Stimulated activated CD8-positive, alpha-beta memory T cell treated with anti-CD3 and anti-CD28 coated beads, Interleukin-7, amount 100 ng/mL, for 4 hours (primary cell): ENCODE measurements around the gene RAI1.
A peak's percentile ranks its signal among the peaks of the same experiment; 100 is the strongest.

Experiments used
- DNase-seq, 2 donors: peaks; one replicate each; pipeline ENCODE4 v3.0.0-alpha.2; 2020; ENCODE audit warnings: low read depth in 2 of 2

RAI1 gene

DNA sequence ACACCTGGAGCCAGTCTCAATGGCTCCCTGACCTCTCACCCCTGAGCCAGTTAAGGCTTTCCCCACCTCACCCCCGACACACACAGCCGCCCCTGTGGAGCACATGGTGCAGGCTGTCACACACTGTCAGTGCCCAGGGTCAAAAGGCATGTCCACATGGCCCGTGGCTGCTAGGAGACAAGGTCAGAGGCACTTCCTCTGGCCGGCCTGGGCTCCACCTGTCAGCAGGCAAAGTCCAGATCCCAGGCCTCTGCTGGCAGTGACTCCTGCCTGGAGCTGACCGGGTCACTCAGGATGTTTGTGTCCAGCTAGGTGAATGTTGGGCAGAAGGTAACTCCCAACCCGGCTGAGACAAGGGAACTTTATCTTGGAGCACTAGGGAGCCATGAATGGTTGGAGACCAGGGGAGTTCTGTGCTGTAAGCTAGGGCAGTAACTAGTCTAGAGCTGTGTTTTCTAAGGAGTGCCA lies 149.5 kb downstream of the RAI1 start:
- DNase-seq = no peak

DNA sequence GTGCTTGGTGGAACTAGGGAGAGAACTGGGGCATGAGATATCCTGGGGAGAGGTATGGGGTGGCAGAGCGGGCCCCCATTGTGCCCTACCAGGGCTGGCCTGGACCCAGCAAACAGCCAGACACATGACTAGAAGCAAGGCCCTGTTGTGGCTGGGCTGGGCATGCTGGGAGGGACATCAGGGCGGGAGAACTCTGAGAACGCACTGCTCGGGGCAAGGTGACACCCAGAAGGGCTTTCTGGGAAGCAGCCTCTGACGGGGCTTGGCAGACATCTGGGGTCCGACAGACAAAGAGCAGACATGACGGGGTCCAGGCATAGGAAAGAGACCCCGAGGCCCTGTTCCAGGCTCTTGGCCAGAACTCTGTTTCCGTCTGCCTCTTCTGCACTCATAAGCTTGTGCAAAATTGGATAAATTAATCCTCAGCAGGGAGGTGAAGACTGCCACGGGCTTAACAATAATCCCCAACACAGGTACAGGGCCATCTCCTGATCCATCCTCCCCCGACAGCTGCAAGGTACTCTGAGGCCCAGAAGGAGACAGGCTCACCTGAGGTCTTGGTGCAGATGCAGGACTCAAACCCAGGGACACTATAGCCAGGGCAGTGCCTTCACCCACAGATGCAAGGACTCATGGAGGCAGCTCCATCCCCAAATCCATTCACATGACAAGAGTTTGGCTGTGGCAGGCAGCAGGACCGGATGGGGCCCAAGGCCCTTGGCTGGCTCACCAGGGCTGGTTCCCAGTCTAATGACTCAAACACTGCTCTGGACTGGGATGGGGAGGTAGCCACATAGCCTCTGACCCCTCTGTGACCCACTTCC lies 150.2 kb downstream of the RAI1 start:
- DNase-seq = no peak

DNA sequence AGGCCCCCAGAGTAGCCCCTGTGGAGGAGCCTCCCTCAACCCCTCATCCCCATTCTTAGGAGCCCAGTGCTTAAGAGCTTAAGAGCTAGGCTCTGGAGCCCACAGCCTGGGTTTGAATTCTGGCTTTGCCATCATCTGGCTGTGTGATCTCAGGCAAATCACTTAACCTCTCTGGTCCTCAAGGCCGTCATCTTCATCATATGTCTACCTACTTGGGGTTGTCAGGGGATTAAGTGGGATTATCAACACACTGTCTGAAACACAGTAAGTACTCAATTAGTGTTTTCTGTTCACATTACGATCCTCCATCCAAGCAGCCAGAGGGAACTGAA lies 150.7 kb downstream of the RAI1 start:
- no peak for DNase-seq

DNA sequence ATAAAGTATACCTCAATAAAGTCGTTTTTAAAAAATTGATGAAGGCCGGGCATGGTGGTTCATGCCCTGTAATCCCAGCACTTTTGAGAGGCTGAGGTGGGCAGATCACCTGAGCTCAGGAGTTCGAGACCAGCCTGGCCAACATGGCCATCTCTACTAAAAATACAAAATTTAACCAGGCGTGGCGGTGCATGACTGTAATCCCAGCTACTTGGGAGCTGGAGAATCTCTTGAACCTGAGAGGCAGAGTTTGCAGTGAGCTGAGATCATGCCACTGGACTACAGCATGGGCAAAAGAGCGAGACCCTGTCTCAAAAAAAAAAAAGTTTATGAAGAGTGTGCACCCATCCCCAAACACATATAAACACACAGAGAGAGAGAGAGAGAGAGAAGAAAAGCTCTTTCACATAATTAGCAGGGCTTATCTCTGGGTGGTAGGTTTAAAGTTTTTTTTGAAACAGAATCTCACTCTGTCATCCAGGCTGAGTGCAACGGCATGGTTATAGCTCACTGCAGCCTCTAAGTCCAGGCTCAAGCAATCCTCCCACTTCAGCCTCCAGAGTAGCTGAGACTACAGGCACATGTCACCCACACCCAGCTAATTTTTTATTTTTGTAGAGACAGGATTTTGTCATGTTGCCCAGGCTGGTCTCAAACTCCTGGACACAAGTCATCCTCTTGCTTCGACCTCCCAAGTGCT lies 152.6 kb downstream of the RAI1 start:
- no peak for DNase-seq

DNA sequence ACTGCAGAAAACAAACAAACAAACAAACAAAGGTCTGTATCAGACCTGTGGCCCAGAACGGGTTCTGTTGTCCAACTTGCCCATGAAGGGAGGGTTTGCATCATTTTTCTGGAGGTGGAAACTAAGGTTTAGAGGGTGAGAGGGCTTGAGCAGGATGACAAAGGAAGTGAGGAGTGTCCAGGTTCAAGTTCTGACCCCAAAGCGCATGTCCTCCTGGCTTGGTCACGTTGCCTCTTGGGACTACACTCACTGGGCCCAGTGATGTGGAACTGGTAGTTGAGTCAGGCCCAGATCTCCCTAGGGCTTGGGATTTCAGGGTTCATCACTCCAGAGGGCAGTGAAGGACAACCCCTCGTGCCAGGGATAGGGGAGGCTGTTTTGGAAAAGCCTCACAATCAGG lies 153.7 kb downstream of the RAI1 start:
- no peak for DNase-seq

DNA sequence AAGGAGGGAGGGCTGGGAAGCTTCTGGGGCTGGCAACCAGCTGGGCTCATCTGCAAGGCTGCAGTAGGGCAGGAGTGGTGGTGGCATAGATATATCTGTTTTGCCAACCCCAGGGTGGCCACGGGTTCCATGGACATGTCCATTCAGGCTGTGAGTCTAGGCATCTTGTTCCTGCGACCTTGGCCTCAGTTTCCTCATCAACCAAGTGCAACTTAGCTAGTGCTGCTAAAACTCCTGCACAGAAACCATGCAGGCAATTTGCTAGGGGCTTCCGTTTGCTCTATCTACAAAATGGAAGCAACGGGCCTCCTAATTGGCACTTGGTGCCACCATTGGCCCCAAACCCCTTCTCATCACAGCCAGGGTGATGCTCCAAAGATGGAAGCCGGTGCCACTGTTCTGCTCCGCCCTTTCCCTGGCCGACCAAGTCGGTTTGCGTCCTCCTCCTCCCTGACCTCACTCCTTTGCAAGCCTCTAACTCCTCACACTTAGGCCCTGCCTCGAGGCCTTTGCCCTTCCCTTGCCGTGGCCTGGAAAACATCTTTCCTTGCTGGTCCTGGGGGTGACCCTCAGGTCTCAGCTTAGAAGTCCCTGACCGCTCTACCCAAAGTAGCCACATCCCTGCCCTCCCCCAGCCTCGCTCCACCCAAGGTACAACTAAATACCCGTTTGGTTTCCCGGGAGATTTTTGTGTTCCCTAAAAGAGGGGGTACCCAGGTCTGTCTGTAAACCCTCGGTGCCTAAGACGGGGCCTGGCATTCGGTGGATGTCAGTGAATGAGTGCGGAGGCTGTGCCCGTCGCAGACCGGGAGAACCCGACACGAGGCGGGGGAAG lies 154.4 kb downstream of the RAI1 start:
- DNase-seq = no peak

DNA sequence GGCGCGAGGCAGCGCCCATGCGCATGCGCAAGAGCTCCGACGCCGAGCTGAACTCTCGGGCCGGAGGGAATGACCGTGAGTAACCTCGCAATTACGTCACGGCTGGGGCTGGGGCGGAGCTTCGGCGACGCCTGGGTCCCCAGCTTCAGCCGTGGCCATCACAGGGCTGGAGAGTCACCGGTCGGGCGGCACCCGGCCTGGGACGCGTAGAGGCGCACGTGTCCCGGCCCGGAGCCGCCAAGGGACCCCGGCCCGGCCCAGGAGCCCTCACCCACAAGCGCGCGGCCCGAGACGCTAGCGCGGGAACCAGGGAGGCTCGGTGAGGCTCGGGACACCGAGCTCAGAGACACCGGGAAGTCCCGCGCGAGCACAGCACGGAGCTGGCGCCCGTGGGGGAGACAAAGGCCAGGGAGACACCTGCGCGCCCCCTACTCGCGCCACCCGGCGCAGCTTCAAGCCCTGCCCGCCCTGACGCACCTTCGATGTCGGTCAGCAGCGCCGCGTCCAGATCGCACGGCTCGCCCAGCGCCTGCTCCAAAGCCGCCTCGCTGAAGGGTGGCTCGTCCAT lies 155.1 kb downstream of the RAI1 start:
- DNase-seq = peak; percentile 91 to 93

DNA sequence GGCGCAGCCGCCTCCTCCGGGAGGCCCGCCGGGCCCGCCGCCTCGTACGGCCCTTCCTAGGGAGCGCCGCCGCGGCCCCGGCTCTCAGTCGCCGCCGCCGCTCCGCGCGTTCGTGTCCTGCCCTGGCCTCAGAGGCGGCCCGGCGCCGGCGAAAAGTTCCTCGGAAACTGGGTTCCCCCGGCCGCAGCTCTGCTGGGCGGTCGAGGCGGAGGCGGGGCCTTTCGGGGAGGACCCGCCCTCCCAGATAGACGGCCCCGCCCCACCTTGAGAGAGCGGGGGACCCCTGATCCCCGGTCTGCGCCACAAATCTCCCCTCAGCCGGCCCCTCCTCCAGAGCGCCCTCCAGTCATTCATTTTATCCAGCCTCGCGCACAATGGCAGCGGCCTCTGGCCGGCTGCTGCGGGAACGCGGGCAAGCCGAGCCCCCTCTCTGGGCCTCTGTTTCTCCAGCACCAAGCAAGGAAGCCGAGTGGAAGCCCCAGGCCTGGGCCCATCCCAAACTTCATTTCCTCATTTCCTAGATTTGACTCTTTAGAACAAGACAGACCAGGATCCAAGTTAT lies 155.6 kb downstream of the RAI1 start, which contains the start of gene SREBF1:
SREBF1 (minus strand) TSS at position 169 of the 562 bp plus-strand sequence. CDS start 169 bp downstream, outside the sequence.
- peak in 1 of 2 donors; percentile 60 for DNase-seq

DNA sequence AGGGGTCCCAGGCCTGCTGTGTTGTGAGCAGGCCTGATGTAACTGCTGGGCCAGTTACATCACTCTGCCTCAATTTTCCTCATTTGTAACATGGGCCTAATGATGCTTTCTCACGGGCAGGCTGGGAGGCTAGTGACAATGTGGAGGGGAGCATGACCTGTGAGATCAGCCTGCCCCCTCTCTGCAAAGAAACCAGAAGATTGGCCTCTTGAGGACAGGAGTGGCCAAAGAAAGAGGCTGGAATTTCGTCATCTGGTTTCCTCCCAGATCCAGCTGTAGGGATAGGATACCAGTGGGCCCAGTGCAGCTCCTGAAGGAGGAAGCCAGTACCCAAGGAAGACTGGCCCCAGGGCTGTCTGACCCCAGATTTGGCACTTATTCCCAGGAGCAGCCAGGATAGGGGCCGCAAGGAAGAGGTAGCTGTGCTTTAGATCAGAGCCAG lies 156.1 kb downstream of the RAI1 start:
- DNase-seq = no peak

DNA sequence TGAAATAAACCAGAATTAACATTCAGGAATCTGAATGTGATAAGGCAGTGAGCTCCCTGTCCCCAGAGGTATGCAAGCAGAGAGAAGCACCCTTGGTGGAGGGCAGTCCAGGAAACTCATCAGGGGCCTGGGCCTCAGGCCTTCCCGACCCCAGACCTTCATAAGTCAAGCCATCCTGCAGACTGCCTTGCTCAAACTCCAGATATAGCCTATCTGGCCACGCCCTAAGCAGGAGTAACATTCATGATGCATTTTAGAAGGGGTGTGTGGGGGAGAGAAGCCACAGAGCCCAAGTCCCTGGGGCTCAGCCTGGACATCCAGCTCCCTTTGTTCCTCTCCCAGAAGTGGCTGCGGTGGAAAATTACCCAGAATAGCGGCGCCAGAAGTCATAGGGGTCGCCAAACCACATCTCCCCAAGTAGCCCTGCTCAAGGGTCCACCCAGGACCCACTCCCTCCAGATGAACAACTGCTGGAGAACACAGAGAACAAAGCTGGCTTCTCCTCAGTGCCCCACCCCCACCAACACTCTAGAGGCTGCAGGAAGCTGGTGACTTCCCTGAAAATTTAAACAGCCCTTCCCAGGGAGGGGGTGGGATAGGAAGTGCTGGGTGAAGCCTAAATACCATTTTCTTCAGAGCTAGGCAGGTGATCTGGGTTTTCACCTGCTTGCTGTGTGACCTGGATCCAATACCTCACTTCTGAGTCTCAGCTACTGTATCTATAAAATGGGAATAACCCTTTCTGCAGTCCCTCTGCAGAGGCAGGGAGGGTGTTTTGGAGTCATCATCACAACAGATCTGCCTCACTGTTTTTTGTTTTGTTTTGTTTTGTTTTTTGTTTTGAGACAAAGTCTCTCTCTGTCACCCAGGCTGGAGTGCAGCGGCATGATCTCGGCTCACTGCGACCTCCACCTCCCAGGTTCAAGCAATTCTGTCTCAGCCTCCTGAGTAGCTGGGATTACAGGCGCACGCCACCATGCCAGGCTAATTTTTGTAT lies 157.0 kb downstream of the RAI1 start:
- no peak for DNase-seq

DNA sequence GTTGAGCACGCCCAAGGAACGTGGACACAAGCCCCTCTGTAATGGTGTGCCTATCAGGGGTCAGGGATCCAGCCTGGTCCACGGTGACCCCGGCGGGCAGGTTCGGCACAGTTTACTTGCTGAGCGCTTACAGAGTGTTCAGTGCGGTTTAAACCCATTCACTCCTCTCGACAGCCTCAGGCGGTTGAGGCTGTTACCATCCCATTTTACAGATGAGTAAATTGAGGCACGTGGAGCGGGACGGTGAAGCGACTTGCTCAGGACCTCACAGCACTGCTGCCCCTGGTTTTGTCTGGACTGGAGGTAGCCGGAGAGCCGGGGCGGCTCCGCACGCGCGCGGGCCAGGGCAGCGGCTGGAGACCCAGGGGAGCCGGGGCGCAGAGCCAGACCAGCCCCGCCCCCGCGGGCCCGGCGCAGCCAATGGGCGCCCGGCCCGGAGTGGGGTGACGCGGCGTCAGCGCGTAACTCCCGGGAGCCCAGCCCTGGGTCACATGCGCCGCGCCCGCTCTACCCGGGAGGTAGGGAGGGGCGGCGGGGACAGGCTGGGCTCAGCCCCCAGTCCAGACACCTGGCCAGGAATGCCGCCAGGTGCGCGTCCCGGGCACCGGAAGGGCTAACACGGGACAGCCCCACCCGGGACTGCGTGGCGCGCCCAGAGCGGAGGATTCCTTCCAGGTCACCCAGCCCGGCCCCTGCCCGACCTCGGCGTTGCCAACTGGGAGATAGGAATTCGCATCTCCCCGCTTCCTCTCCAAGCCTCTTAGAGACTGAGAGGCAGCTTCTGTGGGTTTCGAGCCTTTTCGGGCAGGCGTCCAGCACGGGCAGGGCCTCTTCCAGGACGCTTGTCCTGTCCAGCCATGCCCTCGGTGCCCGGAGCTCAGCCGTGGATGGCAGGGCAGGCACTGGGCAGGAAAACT lies 158.8 kb downstream of the RAI1 start:
- peak; percentile 34 to 78 for DNase-seq

DNA sequence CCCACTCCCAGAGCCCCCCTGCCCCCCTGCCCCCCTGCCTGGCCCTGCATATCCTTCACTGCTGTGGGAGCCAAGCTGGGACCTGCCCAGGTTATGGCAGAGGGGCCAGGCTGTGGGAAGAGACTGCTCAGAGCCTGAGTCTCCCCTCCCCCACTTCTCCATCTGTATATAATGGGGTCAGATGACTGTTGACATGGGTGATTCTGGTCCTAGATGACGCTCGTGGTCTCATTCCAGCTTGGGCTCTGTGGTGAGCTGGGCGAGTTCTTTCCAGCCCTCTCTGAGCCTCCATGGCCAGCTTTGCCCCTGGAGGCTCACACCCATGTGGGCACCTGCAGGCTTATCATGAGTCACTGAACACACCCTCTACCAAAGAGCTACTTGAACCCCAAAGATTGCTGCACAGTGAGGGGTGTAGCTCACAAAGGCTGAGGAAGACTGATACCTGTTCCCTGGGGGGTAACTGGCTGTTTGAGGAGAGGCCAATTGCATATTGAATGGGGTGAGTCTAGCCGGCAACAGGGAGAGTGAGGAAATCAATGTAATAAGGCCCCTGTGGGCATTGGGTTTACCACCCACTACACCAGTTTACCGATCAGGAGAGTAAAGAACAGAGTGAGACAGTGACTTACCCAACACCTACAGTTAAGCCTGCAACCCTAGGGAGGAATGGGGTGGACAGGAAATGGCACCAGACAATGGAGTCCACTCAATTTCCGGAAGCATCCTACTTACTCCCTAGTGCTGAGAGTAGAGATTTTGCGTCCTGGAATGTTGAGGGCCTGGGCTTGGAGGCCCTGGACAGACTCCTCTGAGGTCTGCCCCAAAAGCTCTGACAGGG lies 159.7 kb downstream of the RAI1 start:
- DNase-seq = no peak

DNA sequence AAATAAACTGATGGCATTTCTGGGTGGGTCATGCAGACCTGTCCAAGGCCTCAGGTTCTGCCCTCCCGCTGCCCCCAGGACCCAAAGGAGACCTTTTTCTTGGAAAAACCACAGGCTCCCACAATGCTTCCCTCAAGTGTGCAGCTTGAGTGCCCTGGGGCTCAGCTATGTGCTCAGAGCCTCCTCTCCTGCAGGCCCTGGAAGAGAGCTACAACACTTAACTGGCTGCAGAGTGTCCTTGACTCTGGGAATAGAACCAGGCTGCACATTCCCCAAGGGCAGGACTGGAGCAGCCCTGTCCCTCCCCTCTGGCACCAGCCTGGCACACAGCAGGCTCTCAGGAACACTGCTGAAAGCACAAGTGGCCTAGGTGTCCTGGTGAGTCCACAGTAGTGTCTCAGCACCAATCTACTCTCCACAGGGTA lies 160.4 kb downstream of the RAI1 start:
- DNase-seq = no peak

DNA sequence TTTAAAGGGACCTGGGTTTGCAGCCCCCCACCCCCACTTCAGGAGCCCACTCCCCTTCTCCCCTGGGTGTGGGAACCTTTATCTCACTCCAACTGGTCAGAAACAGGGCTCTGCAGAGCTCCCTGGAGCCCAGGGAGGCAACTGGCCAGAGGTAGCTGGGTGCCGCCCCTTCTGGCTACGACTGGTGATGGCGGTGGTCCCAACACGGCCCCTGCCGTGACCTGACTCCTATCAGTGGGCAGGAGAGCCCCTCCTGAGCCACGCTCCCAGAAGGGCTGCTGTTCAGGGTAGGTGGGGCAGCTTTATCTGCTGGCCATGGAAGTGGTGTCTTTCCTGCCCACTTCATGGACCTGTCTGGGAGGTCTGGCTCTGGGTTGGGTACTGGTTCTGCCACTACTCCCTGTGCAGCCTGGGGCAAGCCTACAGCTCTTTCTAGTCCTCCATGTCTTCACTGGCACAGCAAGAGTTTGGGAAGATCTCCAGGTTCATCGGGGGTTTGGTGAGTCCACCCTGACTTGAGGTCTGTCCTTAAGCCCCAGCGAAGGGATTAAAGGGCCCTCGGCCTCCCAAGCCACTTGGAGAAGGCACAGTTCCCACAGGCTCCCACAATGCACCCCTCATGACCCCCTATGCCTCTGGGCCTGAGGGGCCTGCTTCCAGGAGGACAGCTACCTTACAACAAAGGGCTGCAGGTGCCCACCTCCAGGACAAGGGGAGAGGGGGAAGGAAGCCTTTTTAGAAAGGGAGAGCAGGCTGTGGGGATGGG lies 161.0 kb downstream of the RAI1 start:
- no peak for DNase-seq

DNA sequence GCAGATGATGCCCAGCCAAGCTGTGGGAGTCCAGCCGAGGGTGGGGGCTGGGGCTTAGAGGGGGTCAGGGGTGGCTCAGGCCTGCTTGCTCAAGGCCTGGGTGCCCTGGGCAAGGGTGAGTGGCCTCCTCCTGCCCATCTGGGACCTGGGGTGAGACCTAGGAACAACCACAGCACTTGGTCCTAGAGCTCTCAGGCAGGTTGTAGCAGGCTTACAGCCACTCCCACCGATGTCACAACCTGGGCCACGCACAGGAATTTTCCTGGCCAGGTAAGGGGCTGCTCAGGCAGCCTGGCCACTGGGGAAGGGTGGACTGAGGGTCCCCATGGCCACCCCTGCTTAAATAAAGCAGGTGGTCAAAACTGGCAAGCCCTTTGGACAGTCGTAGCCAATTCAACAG lies 161.8 kb downstream of the RAI1 start:
- no peak for DNase-seq

DNA sequence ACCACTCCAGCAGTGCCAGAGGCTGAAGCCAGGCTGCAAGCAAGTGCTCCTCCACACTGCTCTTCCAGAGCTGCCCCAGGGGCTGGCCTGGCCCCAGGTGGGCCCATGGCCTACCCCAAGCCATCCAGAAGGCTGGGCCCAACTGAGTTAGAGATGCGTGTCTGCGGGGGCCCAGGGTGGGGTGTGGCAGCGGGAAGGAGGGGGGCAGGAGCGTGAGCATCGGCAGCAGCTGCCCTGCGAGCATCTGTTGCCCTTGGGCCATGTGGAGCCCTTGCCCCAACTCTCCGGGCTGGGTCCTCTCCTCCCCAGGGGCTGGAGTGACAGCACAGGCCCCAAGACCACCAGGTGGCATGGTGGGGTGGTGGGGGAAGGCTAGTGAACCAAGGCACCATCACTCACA lies 162.8 kb downstream of the RAI1 start:
- DNase-seq = no peak

DNA sequence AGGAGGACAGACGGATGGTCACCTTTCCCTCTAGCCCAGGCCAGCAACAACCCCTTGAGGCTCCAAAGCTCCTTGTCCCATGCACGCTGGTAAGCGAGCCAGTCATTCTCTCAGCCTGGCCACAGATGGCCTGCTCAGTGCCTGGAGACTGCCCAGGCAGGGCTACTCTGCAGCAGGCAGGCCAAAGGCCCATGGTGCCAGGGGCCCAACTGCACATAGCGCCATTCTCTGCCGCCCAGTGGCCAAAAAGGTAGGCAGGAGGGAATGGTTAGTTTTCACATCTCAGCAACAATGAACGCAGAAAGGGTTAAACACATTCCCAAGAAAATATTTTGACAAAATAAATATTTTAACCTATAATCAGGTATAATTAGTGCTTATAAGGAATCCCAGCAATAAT lies 163.2 kb downstream of the RAI1 start:
- no peak for DNase-seq
